ENCODE measurements around the gene ZNF276.
"Not testable (repeated sequence)": the region's sequence is repeated elsewhere in the genome, so short reads cannot be mapped to it uniquely, and the experiment has no call there.

Gene ZNF276

GRCh38 chr16:89748076-89748475, 26.7 kb downstream of the ZNF276 start:
- Histone ChIP-seq H3K4me2 (ENCODE audit: low read length) (no peak overlapping the region), H3K27me3 (ENCODE audit: control insufficient read depth, insufficient read depth, low read length) (no peaks in the 10 kb centered on the region), H3K4me1 (ENCODE audit: control insufficient read depth, insufficient read depth, low read length) (no peaks in the 10 kb centered on the region), H3K9ac (ENCODE audit: low read depth, low read length) (no peak overlapping the region), H3K36me3 (ENCODE audit: insufficient read depth, low read length) (peaks cover 23% of the 10 kb centered on the region), H3K4me3 (ENCODE audit: low read length) (no peak overlapping the region), H3K9me3 (replicated peaks; ENCODE audit: low read length) (no peaks in the 10 kb centered on the region)

DNA sequence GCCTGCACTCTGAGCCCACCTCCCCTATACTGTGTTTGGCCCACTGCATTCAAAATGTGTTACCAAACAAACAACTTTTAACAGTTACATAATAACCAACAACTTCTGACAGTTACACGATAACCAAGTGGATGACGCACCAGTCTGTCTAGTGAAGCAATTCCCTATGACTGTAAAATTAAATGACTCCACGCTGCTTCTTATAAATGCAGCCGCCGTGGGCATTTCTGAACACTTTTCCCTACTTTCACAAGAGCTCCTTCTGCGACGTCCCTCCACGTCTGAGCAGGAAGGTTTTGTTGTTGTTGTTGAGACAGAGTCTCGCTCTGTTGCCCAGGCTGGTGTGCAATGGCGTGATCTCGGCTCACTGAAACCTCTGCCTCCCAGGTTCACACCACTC, 27.6 kb downstream of the ZNF276 start:
- no peaks in the 10 kb centered on the region for H3K27me3 ChIP-seq (ENCODE audit: control insufficient read depth, insufficient read depth, low read length)
- no peaks in the 10 kb centered on the region for H3K4me1 ChIP-seq (ENCODE audit: control insufficient read depth, insufficient read depth, low read length)
- H3K4me3 ChIP-seq (ENCODE audit: low read length) = no peak overlapping the region
- no peak overlapping the region for H3K9ac ChIP-seq (ENCODE audit: low read depth, low read length)
- H3K4me2 ChIP-seq (ENCODE audit: low read length) = no peak overlapping the region
- H3K9me3 ChIP-seq (replicated peaks; ENCODE audit: low read length) = no peaks in the 10 kb centered on the region
- peaks cover 23% of the 10 kb centered on the region for H3K36me3 ChIP-seq (ENCODE audit: insufficient read depth, low read length)

DNA sequence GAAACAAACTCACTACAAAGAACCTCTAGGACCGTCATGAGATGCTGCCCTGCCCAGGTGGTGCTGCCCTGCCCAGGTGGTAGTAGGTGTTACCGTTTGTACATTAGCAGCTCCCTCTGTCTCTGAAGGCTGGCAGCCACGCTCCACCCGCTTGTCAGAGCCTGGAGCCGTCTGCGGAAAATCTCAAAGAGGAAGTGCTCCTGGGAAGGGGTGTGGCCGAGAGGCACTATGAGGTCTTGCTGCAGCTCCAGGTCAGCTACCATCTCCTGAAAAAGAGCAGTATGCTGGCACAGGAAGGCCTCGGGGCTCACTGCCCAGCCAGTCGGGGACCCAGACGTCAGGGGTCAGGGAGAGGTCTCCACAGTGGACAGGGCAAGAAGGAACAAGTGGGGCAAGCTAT, 28.3 kb downstream of the ZNF276 start:
- no peaks in the 10 kb centered on the region for H3K4me1 ChIP-seq (ENCODE audit: control insufficient read depth, insufficient read depth, low read length)
- no peaks in the 10 kb centered on the region for H3K27me3 ChIP-seq (ENCODE audit: control insufficient read depth, insufficient read depth, low read length)
- peaks cover 19% of the 10 kb centered on the region for H3K36me3 ChIP-seq (ENCODE audit: insufficient read depth, low read length)
- H3K4me2 ChIP-seq (ENCODE audit: low read length) = no peak overlapping the region
- no peaks in the 10 kb centered on the region for H3K9me3 ChIP-seq (replicated peaks; ENCODE audit: low read length)
- H3K9ac ChIP-seq (ENCODE audit: low read depth, low read length) = no peak overlapping the region
- no peak overlapping the region for H3K4me3 ChIP-seq (ENCODE audit: low read length)

GRCh38 chr16:89759746-89760340, 38.5 kb downstream of the ZNF276 start:
- Histone ChIP-seq H3K4me3 (ENCODE audit: low read length) (no peak overlapping the region), H3K9ac (ENCODE audit: low read depth, low read length) (no peak overlapping the region), H3K4me2 (ENCODE audit: low read length) (no peak overlapping the region), H3K9me3 (replicated peaks; ENCODE audit: low read length) (no peaks in the 10 kb centered on the region), H3K4me1 (ENCODE audit: control insufficient read depth, insufficient read depth, low read length) (no peaks in the 10 kb centered on the region), H3K27me3 (ENCODE audit: control insufficient read depth, insufficient read depth, low read length) (no peaks in the 10 kb centered on the region), H3K36me3 (ENCODE audit: insufficient read depth, low read length) (peaks cover 27% of the 10 kb centered on the region)

- H3K4me2 ChIP-seq (ENCODE audit: low read length) = no peak overlapping the region
- H3K36me3 ChIP-seq (ENCODE audit: insufficient read depth, low read length) = peaks cover 28% of the 10 kb centered on the region
- no peak overlapping the region for H3K9ac ChIP-seq (ENCODE audit: low read depth, low read length)
- no peaks in the 10 kb centered on the region for H3K9me3 ChIP-seq (replicated peaks; ENCODE audit: low read length)
- no peaks in the 10 kb centered on the region for H3K4me1 ChIP-seq (ENCODE audit: control insufficient read depth, insufficient read depth, low read length)
- no peak overlapping the region for H3K4me3 ChIP-seq (ENCODE audit: low read length)
- H3K27me3 ChIP-seq (ENCODE audit: control insufficient read depth, insufficient read depth, low read length) = no peaks in the 10 kb centered on the region
Observed at GRCh38 chr16:89761304-89761922, 40.1 kb downstream of the ZNF276 start.

- H3K4me3 ChIP-seq (ENCODE audit: low read length) = no peak overlapping the region
- no peak overlapping the region for H3K4me2 ChIP-seq (ENCODE audit: low read length)
- no peaks in the 10 kb centered on the region for H3K4me1 ChIP-seq (ENCODE audit: control insufficient read depth, insufficient read depth, low read length)
- H3K9me3 ChIP-seq (replicated peaks; ENCODE audit: low read length) = no peaks in the 10 kb centered on the region
- peaks cover 21% of the 10 kb centered on the region for H3K36me3 ChIP-seq (ENCODE audit: insufficient read depth, low read length)
- no peak overlapping the region for H3K9ac ChIP-seq (ENCODE audit: low read depth, low read length)
- H3K27me3 ChIP-seq (ENCODE audit: control insufficient read depth, insufficient read depth, low read length) = no peaks in the 10 kb centered on the region
Observed at GRCh38 chr16:89764711-89765201, 43.4 kb downstream of the ZNF276 start.

DNA sequence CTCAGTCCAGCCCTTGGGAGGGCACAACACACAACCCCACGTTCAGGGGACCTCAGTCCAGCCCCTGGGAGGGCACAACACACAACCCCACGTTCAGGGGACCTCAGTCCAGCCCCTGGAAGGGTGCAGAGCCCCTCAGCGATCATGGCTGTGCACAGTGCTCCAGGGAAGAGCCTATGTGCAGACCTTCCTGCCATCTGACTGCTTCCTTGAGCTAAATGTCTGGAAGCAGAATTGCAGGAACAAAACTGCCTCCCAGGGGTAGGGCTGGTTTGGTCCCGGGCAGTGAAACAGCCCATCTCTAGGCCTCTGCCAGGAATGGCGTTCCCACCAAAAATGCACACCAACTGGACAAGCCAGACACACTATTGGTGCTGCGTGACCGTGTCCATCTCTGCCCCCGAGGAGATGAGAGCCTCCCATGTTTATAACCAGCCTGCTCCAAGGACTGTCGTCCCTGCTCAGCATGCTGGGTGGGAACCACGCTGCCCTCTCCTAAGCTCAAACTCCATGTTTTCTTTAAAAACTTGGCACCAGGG, 44.0 kb downstream of the ZNF276 start:
- peaks cover 25% of the 10 kb centered on the region for H3K36me3 ChIP-seq (ENCODE audit: insufficient read depth, low read length)

DNA sequence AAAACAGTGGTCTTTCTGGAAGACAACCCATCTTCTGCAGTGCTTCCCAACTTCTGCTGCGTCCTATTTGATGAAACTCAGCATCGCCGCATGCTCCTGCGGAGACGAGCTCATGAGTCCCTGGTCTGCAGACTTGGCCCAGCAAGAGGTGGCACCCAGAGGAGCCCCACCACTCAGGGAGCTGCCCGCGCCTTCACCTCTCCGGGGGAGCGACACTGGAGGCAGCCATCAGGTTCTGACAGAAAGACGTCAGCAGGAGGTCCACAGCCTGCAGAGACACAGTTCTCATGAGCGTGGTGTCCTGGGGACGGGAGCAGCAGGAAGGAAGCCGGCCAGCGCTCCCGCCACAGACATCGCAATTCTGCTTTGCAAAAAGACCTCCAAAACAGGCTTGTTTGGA, 49.0 kb downstream of the ZNF276 start:
- Histone ChIP-seq H3K9ac (ENCODE audit: low read depth, low read length) (no peak overlapping the region), H3K27me3 (ENCODE audit: control insufficient read depth, insufficient read depth, low read length) (no peaks in the 10 kb centered on the region), H3K4me3 (ENCODE audit: low read length) (no peak overlapping the region), H3K9me3 (replicated peaks; ENCODE audit: low read length) (no peaks in the 10 kb centered on the region), H3K4me2 (ENCODE audit: low read length) (no peak overlapping the region), H3K4me1 (ENCODE audit: control insufficient read depth, insufficient read depth, low read length) (no peaks in the 10 kb centered on the region), H3K36me3 (ENCODE audit: insufficient read depth, low read length) (peaks cover 36% of the 10 kb centered on the region)

More for the DNA sequence above, 44.0 kb downstream of the ZNF276 start:
- H3K27me3 ChIP-seq (ENCODE audit: control insufficient read depth, insufficient read depth, low read length) = no peaks in the 10 kb centered on the region
- no peaks in the 10 kb centered on the region for H3K4me1 ChIP-seq (ENCODE audit: control insufficient read depth, insufficient read depth, low read length)
- no peak overlapping the region for H3K4me2 ChIP-seq (ENCODE audit: low read length)
- H3K9ac ChIP-seq (ENCODE audit: low read depth, low read length) = no peak overlapping the region
- H3K4me3 ChIP-seq (ENCODE audit: low read length) = no peak overlapping the region
- H3K9me3 ChIP-seq (replicated peaks; ENCODE audit: low read length) = no peaks in the 10 kb centered on the region

GRCh38 chr16:89775223-89775622, 53.9 kb downstream of the ZNF276 start:
- Histone ChIP-seq H3K9me3 (replicated peaks; ENCODE audit: low read length) (no peaks in the 10 kb centered on the region), H3K36me3 (ENCODE audit: insufficient read depth, low read length) (peaks cover 48% of the 10 kb centered on the region), H3K4me1 (ENCODE audit: control insufficient read depth, insufficient read depth, low read length) (no peaks in the 10 kb centered on the region), H3K4me3 (ENCODE audit: low read length) (no peak overlapping the region), H3K4me2 (ENCODE audit: low read length) (no peak overlapping the region), H3K27me3 (ENCODE audit: control insufficient read depth, insufficient read depth, low read length) (no peaks in the 10 kb centered on the region), H3K9ac (ENCODE audit: low read depth, low read length) (no peak overlapping the region)

GRCh38 chr16:89778211-89778610, 56.9 kb downstream of the ZNF276 start:
- not testable (repeated sequence) for H3K4me1 ChIP-seq (ENCODE audit: control insufficient read depth, insufficient read depth, low read length); H3K27me3 ChIP-seq (ENCODE audit: control insufficient read depth, insufficient read depth, low read length); H3K4me2 ChIP-seq (ENCODE audit: low read length); H3K9ac ChIP-seq (ENCODE audit: low read depth, low read length); H3K9me3 ChIP-seq (replicated peaks; ENCODE audit: low read length); H3K4me3 ChIP-seq (ENCODE audit: low read length)
- H3K36me3 ChIP-seq (ENCODE audit: insufficient read depth, low read length) = peaks cover 34% of the 10 kb centered on the region

GRCh38 chr16:89779231-89779908, 58.0 kb downstream of the ZNF276 start:
- Histone ChIP-seq H3K27me3 (ENCODE audit: control insufficient read depth, insufficient read depth, low read length) (no peaks in the 10 kb centered on the region), H3K4me2 (ENCODE audit: low read length) (no peak overlapping the region), H3K4me1 (ENCODE audit: control insufficient read depth, insufficient read depth, low read length) (no peaks in the 10 kb centered on the region), H3K4me3 (ENCODE audit: low read length) (no peak overlapping the region), H3K9ac (ENCODE audit: low read depth, low read length) (no peak overlapping the region), H3K9me3 (replicated peaks; ENCODE audit: low read length) (no peaks in the 10 kb centered on the region), H3K36me3 (ENCODE audit: insufficient read depth, low read length) (peaks cover 35% of the 10 kb centered on the region)
